NCI-H146 treated with DMSO at 0.1 percent for 48 hours (cell line): Measurements from ENCODE around the gene SERF1A.
"Not testable (repeated sequence)": the region's sequence is repeated elsewhere in the genome, so short reads cannot be mapped to it uniquely, and the experiment has no call there.

ENCODE experiments used
- DNase-seq: peaks from one replicate; lab custom pipeline; 2025; ENCODE audit not compliant: unreplicated experiment; lab: John Stamatoyannopoulos, UW

Gene SERF1A

DNA sequence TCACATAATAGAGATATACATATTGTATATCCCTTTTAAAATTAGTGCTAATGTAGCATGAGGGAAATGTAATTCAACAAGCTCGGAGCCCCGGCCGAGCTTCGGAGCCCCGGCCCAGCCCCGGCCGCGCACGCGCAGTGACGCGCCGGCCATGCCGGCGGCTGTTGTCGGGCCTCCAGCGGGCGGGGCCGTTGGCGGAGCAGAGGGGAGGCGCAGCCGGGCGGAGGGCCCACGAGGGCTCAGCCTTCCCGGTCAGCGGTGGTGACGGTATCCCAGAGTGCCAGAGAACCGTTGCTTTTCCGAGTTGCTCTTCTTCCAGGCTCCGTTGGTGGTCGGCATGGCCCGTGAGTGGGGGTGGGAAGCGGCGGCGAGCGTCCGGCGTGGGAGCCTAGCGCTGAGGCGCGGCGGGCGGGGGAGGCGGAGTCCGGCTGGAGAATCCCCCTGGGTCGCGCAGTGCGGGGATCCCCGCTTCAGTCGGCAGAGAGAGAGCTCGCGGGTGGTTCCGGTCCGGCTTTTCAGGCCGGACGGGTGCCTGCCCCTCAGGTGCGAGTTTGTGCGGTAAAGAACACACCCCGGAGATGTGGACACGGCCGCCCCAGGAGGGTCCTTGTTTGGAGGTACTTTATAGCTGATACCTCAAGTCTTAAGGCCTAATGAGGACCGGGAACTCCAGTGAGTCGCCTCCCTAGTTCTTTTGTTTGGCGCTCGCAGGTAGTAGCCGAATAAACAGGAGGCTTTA lies at the start of gene SERF1A:
Gene SERF1A, plus strand, starts transcription at position 137 of the 739 bp plus-strand sequence. Its CDS starts 201 bp downstream, at position 338.
- not testable (repeated sequence) for DNase-seq

DNA sequence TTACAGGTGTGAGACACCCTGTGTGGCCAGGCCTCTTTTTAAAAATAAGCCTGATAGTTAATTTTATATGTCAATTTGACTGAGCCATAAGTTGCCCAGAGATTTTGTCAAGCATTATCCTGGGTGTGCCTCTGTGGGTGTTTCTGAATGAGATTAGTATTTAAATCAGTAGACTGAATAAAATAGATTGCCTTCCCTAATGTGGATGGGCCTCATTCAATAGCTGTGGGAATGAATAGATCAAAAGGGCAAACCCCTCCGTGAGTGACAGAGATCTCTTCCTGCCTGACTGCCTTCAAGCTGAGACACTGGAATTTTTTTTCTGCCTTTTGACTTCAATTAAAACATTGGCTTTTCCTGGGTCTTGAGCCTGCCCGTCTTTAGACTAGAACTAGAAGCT lies 33.7 kb upstream of the SERF1A start:
- not testable (repeated sequence) for DNase-seq

DNA sequence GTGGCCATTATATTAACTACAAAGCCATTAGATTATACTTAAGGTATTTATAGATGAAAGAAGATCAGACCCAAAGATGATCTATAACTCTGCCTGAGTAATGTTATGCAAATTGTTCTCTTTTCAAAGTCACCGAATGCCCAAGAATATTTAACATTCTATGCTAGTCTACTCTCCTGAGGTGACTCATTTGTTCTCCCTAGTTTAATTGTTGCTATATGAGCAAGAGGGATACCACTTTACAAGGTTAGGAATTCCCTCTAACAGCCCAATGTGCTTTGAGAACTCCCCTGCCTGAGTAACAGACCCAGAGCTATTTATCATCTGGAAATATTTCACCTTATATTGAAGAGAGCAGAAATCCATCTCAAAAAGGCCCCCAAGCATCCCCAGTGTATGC lies 29.8 kb upstream of the SERF1A start:
- DNase-seq, result not testable (repeated sequence)

DNA sequence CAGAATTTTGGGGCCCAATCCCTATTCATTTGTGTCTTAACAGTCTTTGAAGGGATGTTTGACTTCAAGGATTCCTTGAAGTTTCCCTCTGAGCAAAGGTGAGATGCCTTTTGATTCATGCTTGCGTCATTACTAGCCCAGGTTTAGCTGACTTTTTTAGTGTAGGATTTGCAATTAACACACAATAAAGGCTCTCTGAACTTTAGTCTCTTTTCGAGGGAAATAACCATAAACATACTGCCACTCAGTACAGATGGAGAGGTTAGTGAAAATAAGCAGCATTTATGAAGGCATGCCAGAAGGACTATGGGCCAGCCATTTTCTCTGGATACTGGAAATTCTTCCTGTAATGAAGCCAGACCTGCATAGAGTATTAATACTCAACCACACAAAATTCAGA lies 4.4 kb upstream of the SERF1A start:
- DNase-seq, result not testable (repeated sequence)

DNA sequence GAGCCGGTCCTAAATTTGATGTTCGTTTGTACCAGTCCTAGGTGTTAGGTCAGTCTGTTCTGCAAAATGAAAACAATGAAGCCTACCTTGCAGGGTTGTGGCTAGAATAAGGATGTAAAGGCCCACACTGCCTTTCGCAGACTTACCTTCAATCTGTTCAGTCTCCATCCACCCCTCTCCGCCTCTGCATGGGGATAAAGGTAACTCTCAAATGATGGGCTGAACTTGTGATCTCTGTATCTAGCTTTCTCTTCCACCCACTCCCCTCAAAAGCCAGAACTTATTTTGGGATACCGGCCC lies 753 bp downstream of the SERF1A start:
- DNase-seq, result not testable (repeated sequence)

DNA sequence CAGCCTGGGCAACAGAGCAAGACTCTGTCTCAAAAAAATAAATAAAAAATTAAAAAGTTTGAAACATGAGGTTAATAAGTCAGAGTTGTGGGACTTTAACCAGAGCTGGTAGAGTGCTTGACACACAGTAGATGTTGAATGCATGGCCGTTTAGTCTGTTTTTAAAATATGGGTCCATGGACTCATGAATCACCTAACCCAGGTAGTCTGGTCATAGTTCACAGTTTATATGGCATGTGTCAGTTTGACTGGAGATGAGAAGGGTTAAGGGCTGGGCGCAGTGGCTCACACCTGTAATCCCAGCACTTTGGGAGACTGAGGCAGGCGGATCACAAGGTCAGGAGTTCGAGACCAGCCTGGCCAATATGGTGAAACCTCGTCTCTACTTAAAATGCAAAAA lies 6.2 kb downstream of the SERF1A start:
- DNase-seq, result not testable (repeated sequence)

DNA sequence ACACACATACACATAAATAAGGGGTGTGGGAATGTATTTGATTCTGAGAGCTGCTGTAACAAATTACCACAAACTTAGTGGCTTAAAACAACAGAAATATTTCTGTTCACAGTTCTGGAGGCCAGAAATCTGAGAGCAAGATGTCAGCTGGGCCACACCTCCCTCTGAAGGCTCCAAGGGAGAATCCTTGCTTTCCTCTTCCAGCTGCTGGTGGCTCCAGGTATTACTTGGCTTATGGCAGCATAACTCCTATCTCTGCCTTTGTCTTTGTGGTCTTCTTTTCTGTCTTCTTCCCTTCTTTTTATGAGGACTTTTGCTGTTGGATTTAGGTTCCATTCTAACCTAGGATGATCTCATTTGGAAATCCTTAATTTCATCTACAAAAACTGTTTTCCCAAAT lies 16.4 kb downstream of the SERF1A start:
- not testable (repeated sequence) for DNase-seq

DNA sequence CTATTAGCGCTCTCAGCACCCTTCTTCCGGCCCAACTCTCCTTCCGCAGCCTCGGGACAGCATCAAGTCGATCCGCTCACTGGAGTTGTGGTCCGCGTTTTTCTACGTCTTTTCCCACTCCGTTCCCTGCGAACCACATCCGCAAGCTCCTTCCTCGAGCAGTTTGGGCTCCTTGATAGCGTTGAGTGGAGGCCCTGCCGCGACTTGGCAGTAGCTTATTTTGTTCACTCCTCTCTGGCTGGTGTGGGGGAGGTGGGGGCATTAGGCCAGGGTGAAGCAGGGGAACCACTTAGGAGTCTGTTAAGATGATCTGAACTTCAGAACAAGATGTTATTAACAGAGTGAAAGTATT lies 24.7 kb downstream of the SERF1A start:
- not testable (repeated sequence) for DNase-seq

DNA sequence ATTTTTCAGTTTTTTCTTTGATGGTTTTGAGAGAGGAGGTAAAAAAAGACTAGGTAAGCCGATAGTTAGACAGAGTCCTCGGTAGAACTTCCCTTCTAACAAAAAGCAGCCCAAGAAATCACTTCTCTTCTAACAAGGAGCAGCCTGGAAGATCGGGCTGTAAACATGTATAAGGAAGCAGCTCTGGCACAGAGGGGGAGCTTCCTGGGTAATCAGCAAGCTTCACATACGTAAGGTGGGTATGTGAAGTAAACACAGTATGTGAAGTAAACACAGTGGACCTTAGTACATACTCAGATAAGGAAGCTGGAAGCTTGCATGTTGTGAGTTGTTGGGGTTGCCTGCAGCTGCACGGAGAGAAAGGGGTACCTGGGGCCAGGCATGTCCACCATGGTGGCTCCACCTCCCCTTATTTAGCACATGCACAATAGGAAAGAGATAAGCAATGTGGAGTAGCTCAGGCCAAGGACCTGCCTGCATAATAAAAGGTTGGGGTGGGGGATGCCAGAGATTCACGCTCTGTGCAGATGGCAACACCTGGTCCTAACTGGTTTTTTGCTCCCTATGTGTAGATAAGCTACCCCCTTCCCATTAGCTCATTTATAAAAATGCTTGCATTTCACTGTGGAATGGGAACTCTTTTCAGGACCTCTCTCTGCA lies 31.4 kb downstream of the SERF1A start:
- not testable (repeated sequence) for DNase-seq

DNA sequence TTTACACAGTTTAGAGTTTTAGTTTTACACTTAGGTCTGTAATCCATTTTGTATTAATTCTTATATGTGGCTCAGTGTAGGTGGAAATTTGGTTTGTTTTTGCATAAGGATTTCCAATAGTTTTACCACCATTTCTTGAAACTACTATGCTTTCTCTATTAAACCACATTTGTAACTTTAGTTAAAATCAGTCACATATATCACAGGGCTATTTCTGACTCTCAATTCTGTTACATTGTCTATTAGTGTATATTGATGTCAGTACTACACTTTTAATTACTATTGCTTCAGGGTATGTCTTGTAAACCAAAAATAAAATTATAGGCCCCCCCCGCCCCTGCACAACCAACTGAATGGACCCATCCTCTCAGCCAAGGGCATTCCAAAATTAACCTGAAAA lies 32.1 kb downstream of the SERF1A start:
- not testable (repeated sequence) for DNase-seq

DNA sequence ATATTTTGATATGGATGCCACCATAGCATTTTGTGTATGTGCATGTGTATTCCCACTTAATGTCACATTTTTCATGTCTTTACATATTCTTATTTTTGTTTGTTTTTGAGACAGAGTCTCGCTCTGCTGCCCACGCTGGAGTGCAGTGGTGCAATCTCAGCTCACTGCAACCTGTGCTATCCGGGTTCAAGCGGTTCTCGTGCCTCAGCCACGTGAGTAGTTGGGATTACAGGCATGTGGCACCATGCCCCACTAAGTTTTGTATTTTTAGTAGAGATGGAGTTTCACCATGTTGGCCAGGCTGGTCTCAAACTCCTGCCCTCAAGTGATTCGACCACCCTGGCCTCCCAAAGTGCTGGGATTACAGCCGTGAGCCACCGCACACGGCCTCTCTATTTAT lies 52.6 kb downstream of the SERF1A start:
- not testable (repeated sequence) for DNase-seq
